SK-N-SH (cell line): ENCODE data around the gene DBH. TPM values are rescaled to one million over a fixed set of nuclear protein-coding genes. Genes with fewer than 3 reads are reported as not detected.

Source experiments
- CTCF ChIA-PET: fragments of 300-600, 350-600 bp; formaldehyde crosslinking; extraction: SDS; loops from one replicate; lab custom pipeline; 2021; lab: Yijun Ruan, JAX
- POLR2A ChIA-PET: fragments of 350-600 bp; sonication (Branson Sonifier 250); formaldehyde crosslinking; extraction: SDS; loops from one replicate; lab custom pipeline; 2020; ENCODE audit warnings: antibody characterized with exemption, inconsistent platforms; lab: Yijun Ruan, JAX
- DNase-seq: peaks from one replicate; pipeline ENCODE4 v3.0.0; 2012
- H2AFZ ChIP-seq: fragments of 200-600 bp; sonication (generic); 2 replicates; pipeline ENCODE4 v1.8.1; 2016; ENCODE audit warnings: antibody characterized with exemption, mild to moderate bottlenecking, low read depth
- H3F3A ChIP-seq: fragments of 200-600 bp; sonication (generic); replicated peaks from 2 replicates; pipeline ENCODE3; 2016; ENCODE audit warnings: antibody characterized with exemption, mild to moderate bottlenecking; ENCODE audit not compliant: insufficient read depth
- H3K27ac ChIP-seq, 2 experiments: fragments of 200-500 bp in 1 of 2; fragments of 200-600 bp in 1 of 2; sonication (Bioruptor generic) in 1 of 2; sonication (generic), shearing (Covaris generic) in 1 of 2; 2 replicates each; pipeline versions ENCODE4 v1.5.1 to v1.6.1; 2014 to 2016; ENCODE audit warnings: low read depth in 2 of 2, inconsistent platforms in 1 of 2, low read length in 1 of 2, mild to moderate bottlenecking in 1 of 2, mixed read lengths in 1 of 2
- H3K27me3 ChIP-seq: fragments of 200-600 bp; sonication (generic), shearing (Covaris generic); 2 replicates; pipeline ENCODE4 v1.6.1; 2016; ENCODE audit warnings: mixed run types; ENCODE audit not compliant: insufficient read depth
- H3K36me3 ChIP-seq, 2 experiments: fragments of 200-500 bp in 1 of 2; fragments of 200-600 bp in 1 of 2; sonication (Bioruptor generic) in 1 of 2; sonication (generic) in 1 of 2; replicated peaks in 1 of 2; 2 replicates each; pipeline versions ENCODE3 to v1.5.1; 2014 to 2016; ENCODE audit warnings: low read length in 1 of 2, mild to moderate bottlenecking in 1 of 2; ENCODE audit not compliant: insufficient read depth in 2 of 2, control insufficient read depth in 1 of 2
- H3K4me1 ChIP-seq, 2 experiments: fragments of 200-500 bp in 1 of 2; fragments of 200-600 bp in 1 of 2; sonication (Bioruptor generic) in 1 of 2; sonication (generic), shearing (Covaris generic) in 1 of 2; 2 replicates each; pipeline versions ENCODE4 v1.5.1 to v1.6.1; 2014 to 2016; ENCODE audit warnings: low read depth in 1 of 2, low read length in 1 of 2, mixed run types in 1 of 2; ENCODE audit not compliant: insufficient read depth in 2 of 2, control insufficient read depth in 1 of 2
- H3K4me2 ChIP-seq: fragments of 200-600 bp; sonication (generic), shearing (Covaris generic); 2 replicates; pipeline ENCODE4 v1.6.1; 2017; ENCODE audit warnings: mixed run types
- H3K4me3 ChIP-seq, 2 experiments: fragments of 200-500 bp in 1 of 2; fragments of 200-600 bp in 1 of 2; sonication (Bioruptor generic) in 1 of 2; sonication (generic), shearing (Covaris generic) in 1 of 2; 2 replicates each; pipeline versions ENCODE4 v1.5.1 to v1.8.1; 2014 to 2016; ENCODE audit warnings: low read depth in 2 of 2, inconsistent platforms in 1 of 2, low read length in 1 of 2, mild to moderate bottlenecking in 1 of 2, mixed read lengths in 1 of 2, moderate library complexity in 1 of 2
- H3K79me2 ChIP-seq: fragments of 200-600 bp; sonication (generic); 2 replicates; pipeline ENCODE4 v1.8.1; 2017; ENCODE audit warnings: mild to moderate bottlenecking; ENCODE audit not compliant: insufficient read depth
- H3K9ac ChIP-seq: fragments of 200-600 bp; sonication (generic); 2 replicates; pipeline ENCODE4 v1.6.1; 2017; ENCODE audit warnings: mixed run types
- H3K9me2 ChIP-seq: fragments of 200-600 bp; sonication (generic); 2 replicates; pipeline ENCODE4 v1.6.1; 2017; ENCODE audit warnings: mixed run types
- H3K9me3 ChIP-seq: fragments of 200-600 bp; sonication (generic); 2 replicates; pipeline ENCODE4 v1.6.1; 2017; ENCODE audit warnings: mixed run types, mild to moderate bottlenecking, moderate library complexity
- H4K20me1 ChIP-seq: fragments of 200-600 bp; sonication (generic); 2 replicates; pipeline ENCODE4 v1.6.1; 2017; ENCODE audit warnings: mild to moderate bottlenecking, mixed run types; ENCODE audit not compliant: insufficient read depth
- ELF1 ChIP-seq: IDR thresholded peaks from 2 replicates; pipeline ENCODE4 v1.4.0; 2012
- FOXJ3 ChIP-seq: sonication (generic); formaldehyde crosslinking; IDR thresholded peaks from 2 replicates; pipeline ENCODE4 v1.5.1; 2020; ENCODE audit warnings: mild to moderate bottlenecking, missing genetic modification reagents
- GABPA ChIP-seq: IDR thresholded peaks from 2 replicates; pipeline ENCODE4 v1.4.0; 2012; ENCODE audit warnings: low read depth, mild to moderate bottlenecking
- IRF3 ChIP-seq: fragments of 150-350 bp; IDR thresholded peaks from 2 replicates; pipeline ENCODE4 v1.6.1; 2016; ENCODE audit warnings: mild to moderate bottlenecking, low read depth, low read length
- JUND ChIP-seq: IDR thresholded peaks from 2 replicates; pipeline ENCODE4 v1.4.0; 2012
- MEF2A ChIP-seq: IDR thresholded peaks from 2 replicates; pipeline ENCODE4 v1.4.0; 2012; ENCODE audit warnings: low read depth, borderline replicate concordance
- MXI1 ChIP-seq: IDR thresholded peaks from 2 replicates; pipeline ENCODE4 v1.6.1; 2012; ENCODE audit warnings: mild to moderate bottlenecking, low read depth, low read length, improper control_type of control experiment
- NFIC ChIP-seq: IDR thresholded peaks from 2 replicates; pipeline ENCODE4 v1.4.0; 2012; ENCODE audit warnings: borderline replicate concordance
- POLR2AphosphoS5 ChIP-seq: IDR thresholded peaks from 2 replicates; pipeline ENCODE4 v1.6.1; 2012; ENCODE audit warnings: low read depth, low read length
- RFX5 ChIP-seq: IDR thresholded peaks from 2 replicates; pipeline ENCODE4 v1.6.1; 2012; ENCODE audit warnings: mild to moderate bottlenecking, improper control_type of control experiment, low read length
- RXRA ChIP-seq: IDR thresholded peaks from 2 replicates; pipeline ENCODE4 v1.4.0; 2012; ENCODE audit warnings: low read depth, mild to moderate bottlenecking, borderline replicate concordance
- TCF12 ChIP-seq: IDR thresholded peaks from 2 replicates; pipeline ENCODE4 v1.4.0; 2012
- USF1 ChIP-seq: IDR thresholded peaks from 2 replicates; pipeline ENCODE4 v1.4.0; 2012; ENCODE audit warnings: low read depth, borderline replicate concordance
- USF2 ChIP-seq: fragments of 150-350 bp; IDR thresholded peaks from 2 replicates; pipeline ENCODE4 v1.6.1; 2017; ENCODE audit warnings: antibody characterized with exemption, low read length, low read depth, borderline replicate concordance
- YY1 ChIP-seq: IDR thresholded peaks from 2 replicates; pipeline ENCODE4 v1.4.0; 2012; ENCODE audit warnings: low read depth, mild to moderate bottlenecking
- WGBS: methylation state at CpG from one replicate; pipeline ENCODE4 v1.1.6; 2017; ENCODE audit warnings: low lambda C conversion rate; 5-methylcytosine and 5-hydroxymethylcytosine counted together
- polyA plus RNA-seq, 3 experiments: library from polyadenylated mRNA; depleted of rRNA; stranded (reverse); fragments of >200 nt; gene quantifications; 2 replicates each; pipeline ENCODE4 v1.2.3, GENCODE V29; 2012
- TF ChIP-seq, protein P1 (sequence below): fragments of 200-600 bp; sonication (generic); IDR thresholded peaks from 2 replicates; pipeline ENCODE4 v1.6.1; 2017; ENCODE audit warnings: antibody characterized with exemption, mild to moderate bottlenecking, moderate library complexity
- TF ChIP-seq, protein P2 (sequence below): IDR thresholded peaks from 2 replicates; pipeline ENCODE4; 2012

Gene DBH
- polyA plus RNA-seq, 1 of the 3 experiments (the other 2 are of a cell fraction), result 0.92 TPM

GRCh38 chr9:133693703-133694529 lies 57.8 kb downstream of the DBH start:
- H3F3A ChIP-seq, result peaks cover 6% of the 10 kb centered on the region
- POLR2A ChIA-PET, result interaction anchor here (0.9 to 1.3 kb wide), 2 partner anchors 15 to 22 kb away, joined by 3 read pairs; no protein-coding TSS in a partner anchor
- no peak overlapping the region for H2AFZ ChIP-seq
- no peaks in the 10 kb centered on the region for H4K20me1 ChIP-seq
- no peaks in the 10 kb centered on the region for H3K36me3 ChIP-seq
- WGBS, result 86% methylated on average over 22 of the region's 32 CpGs
- no peak overlapping the region for H3K4me2 ChIP-seq
- H3K9me2 ChIP-seq, result no peaks in the 10 kb centered on the region
- CTCF ChIA-PET, result interaction anchor here (0.6 to 1.5 kb wide), 5 partner anchors 9 to 22 kb away, joined by 3 to 6 read pairs (median 3); no protein-coding TSS in a partner anchor
- H3K9ac ChIP-seq, result no peak overlapping the region
- DNase-seq, result no peak
- H3K27ac ChIP-seq, result no peak overlapping the region
- H3K79me2 ChIP-seq, result no peaks in the 10 kb centered on the region
- TF ChIP-seq RXRA (no peak), TCF12 (no peak), RFX5 (no peak), FOXJ3 (no peak), ELF1 (no peak), JUND (no peak), USF2 (no peak), MXI1 (no peak), NFIC (no peak), IRF3 (no peak), YY1 (no peak), GABPA (no peak), MEF2A (no peak), POLR2AphosphoS5 (no peak), USF1 (no peak)
- TF ChIP-seq, protein P1, sequence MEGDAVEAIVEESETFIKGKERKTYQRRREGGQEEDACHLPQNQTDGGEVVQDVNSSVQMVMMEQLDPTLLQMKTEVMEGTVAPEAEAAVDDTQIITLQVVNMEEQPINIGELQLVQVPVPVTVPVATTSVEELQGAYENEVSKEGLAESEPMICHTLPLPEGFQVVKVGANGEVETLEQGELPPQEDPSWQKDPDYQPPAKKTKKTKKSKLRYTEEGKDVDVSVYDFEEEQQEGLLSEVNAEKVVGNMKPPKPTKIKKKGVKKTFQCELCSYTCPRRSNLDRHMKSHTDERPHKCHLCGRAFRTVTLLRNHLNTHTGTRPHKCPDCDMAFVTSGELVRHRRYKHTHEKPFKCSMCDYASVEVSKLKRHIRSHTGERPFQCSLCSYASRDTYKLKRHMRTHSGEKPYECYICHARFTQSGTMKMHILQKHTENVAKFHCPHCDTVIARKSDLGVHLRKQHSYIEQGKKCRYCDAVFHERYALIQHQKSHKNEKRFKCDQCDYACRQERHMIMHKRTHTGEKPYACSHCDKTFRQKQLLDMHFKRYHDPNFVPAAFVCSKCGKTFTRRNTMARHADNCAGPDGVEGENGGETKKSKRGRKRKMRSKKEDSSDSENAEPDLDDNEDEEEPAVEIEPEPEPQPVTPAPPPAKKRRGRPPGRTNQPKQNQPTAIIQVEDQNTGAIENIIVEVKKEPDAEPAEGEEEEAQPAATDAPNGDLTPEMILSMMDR, result no peak
- TF ChIP-seq, protein P2, sequence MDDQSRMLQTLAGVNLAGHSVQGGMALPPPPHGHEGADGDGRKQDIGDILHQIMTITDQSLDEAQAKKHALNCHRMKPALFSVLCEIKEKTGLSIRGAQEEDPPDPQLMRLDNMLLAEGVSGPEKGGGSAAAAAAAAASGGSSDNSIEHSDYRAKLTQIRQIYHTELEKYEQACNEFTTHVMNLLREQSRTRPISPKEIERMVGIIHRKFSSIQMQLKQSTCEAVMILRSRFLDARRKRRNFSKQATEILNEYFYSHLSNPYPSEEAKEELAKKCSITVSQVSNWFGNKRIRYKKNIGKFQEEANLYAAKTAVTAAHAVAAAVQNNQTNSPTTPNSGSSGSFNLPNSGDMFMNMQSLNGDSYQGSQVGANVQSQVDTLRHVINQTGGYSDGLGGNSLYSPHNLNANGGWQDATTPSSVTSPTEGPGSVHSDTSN, result no peak
- peaks cover 0 to 25% of the 10 kb centered on the region in 2 experiments; a peak in 1 of 4 replicates for H3K4me1 ChIP-seq
- H3K4me3 ChIP-seq, result no peak overlapping the region
- H3K27me3 ChIP-seq, result no peaks in the 10 kb centered on the region
- no peaks in the 10 kb centered on the region for H3K9me3 ChIP-seq
